CD4-positive, alpha-beta T cell treated with Interleukin-12 subunit alpha and Interleukin-12 subunit beta, for 1 hour (primary cell): Measurements from ENCODE around the gene CD24.

Source experiments
- DNase-seq: peaks from one replicate; pipeline ENCODE4 v3.0.0-alpha.2; 2020

Gene CD24

DNA sequence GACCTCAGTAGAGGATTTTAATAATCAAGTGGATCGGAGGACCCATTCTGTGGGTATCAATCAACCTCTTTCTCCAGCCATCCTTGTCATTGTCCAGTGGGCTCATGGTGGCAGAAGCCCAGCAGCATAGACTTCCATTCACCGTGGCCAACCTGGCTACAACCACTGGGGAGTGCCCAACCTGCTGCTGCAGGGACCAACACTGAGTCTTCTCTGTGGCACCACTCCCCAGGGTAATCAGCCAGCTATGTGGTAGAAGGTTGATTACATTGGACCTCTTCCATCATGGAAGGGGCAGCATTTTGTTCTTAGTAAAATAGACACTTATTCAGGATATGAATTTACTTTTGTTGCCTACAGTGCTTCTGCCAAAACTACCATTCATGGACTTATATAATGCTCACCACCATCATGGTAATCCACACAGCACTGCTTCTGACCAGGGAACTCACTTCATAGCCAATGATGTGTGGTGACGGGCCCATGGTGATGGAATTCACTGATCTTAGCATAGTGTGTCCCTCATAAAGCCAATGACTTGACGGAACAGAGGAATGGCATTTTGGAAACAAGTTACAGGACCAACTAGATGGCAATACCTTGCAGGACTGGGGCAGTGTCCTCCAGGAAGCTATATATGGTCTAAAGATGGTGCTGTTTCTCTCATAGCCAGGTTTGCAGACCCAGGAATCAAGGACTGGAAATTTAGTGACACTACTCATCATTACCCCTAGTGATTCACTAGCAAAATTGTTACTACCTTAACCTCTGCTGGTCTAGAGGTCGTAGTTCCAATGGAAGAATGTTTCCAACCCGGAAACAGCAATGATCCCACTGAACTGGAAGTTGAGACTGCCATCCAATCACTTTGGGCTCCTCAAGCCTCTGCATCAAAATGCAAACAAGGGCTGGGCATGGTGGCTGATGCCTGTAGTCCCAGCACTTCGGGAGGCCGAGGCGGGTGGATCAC, 7.6 kb downstream of the CD24 start:
- DNase-seq: no peak

DNA sequence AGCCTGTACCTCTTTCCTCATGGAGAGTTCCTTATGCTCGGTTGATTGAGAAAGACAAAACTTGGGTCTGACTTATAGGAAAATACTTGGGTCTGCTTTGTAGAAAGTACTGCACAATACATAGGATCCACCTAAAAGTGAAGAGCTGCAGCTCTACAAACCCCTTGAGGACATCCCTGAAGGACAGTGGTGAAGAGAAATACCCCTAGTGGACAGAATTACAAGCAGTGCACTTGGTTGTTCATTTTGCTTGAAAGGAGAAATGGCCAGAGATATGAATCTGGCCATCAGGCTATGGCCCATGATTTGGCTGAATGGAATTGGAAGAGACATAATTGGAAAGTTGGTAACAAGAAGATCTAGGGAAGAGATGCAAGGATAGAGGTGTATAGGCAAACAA, 8.3 kb downstream of the CD24 start:
- DNase-seq: no peak

DNA sequence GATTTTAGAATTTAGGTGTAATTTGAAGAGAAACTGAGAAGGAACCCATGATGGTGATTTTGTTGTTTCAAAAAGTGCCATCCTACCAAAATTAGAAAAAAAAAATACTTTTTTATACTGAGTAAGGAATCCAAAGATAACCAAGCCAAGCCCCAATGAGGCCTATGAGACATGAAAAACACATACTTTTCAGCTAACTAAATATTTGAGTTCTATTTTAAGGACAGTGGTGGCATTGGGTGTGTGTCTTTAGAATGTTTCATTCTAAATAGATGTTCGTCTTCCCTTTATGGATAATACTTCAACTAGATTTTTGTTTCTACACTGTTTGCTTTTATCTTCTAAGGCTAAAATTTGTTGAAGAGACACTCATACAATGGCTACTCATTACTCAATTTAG, 9.6 kb downstream of the CD24 start:
- DNase-seq: no peak

DNA sequence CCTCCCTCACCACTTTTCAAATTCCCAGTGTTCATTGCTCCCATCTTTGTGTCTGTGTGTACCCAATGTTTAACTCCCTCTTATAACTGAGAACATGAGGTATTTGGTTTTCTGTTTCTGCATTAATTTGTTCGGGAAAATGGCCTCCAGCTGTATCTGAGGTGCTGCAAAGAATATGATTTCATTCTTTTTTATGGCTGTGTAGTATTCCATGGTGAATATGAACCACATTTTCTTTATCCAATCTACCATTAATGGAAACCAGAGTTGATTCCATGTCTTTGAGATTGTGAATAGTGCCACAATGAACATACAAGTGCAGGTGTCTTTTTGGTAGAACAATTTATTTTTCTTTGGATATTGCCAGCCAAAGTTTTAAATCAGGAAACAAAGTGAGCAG, 10.4 kb downstream of the CD24 start:
- DNase-seq: no peak

DNA sequence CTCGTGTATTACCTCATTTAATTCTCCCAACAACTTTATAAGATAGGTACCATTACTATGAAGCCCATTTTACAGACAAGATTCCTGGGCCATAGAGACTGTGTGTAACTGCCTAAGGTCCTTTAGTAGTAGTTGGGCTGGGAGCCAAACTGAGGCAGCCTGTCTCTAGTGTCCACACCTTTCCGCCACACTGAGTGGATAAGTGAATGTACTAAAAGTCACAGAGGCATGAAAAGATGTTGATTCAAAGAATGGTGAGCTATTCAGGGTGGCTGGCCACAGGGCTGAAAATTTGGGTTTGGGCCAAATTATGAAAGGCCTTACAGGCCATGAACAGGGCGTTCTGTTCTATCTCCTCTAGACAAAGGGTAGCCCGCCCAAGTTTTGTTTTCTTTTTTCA, 11.0 kb downstream of the CD24 start:
- no peak for DNase-seq

DNA sequence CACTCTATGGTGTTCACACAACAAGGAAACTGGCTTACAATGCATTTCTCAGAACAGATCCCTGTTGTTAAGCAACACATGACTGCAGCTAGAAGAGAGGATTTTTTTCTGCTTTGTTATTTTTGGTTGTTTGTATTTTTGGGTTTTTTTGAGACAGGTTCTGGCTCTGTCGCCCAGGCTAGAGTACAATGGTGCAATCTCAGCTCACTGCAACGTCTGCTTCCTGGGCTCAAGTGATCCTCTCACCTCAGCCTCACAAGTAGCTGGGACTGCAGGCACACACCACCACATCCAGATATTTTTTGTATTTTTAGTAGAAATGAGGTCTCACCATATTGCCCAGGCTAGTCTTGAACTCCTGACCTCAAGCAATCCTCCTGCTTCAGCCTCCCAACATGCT, 12.7 kb downstream of the CD24 start:
- DNase-seq: no peak

DNA sequence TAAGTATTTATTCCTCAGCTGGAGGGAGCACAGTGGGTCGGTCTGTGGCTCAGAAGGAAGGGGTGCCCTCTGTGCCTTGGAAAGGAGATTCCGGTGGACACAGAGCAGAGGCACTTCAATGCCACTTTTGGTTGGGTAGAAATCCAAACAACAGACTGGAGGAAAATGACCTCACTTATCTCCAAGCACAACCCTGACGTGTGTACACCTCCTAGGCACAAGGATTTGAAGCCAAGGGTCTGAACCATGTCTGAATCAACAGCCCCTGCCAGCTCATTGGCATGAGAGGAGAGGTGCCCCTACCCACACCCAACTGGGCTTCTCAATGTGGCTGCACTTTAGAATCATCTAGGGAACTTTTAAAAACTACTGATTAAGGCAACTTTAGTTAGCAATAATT, 13.4 kb downstream of the CD24 start:
- no peak for DNase-seq

DNA sequence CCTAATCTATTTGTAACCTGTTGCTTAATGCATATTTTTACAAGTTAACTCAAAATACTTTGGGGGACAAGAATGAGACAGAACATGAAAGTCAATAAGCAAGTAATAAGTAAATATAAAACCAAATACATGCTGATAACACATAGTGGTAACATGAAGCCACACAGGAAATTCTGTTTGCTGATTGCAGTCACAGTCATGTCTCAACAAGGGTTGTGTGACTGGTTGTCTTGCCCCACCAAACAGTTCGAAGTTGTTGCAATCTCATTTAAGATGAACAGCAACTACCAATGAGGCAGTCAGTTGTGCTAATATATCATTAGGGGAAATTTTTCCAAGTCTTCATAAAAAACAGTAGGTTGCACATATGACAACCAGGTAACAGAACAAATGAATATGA, 14.5 kb downstream of the CD24 start:
- no peak for DNase-seq

DNA sequence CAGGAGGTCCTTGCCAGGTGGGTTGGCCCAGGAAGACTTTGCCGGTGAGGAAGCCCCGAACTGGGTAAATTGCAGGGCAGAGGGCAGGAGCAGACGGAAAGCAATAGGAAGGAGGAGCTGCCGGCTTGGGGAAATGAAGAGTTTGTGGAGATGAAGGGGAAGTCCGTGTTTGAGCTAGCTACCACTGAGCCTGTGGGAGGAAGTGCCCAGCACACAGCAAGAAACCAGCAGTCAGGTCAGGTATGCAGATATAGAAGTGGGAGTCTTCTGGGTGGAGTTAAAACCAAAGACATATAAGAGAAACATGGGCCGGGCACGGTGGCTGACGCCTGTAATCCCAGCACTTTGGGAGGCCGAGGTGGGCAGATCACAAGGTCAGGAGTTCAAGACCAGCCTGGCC, 34.7 kb downstream of the CD24 start:
- no peak for DNase-seq

DNA sequence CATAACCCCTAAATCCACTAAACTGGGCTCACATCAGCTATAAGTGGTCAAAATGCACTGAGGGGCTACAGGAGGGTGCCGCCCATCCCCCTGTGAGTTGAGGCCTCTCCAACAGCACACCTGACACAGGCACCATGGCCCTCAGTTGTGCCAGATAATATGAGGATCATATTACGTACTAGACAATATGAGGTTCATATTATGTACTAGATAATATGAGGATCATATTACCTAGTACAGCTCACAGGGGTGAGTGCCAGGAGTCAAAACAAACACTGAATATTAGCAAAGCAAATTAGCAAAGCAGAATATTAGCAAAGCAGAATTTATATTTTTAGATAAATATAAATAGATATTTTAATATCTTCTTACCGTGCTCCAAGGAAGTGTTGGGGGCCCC, 35.3 kb downstream of the CD24 start:
- no peak for DNase-seq

DNA sequence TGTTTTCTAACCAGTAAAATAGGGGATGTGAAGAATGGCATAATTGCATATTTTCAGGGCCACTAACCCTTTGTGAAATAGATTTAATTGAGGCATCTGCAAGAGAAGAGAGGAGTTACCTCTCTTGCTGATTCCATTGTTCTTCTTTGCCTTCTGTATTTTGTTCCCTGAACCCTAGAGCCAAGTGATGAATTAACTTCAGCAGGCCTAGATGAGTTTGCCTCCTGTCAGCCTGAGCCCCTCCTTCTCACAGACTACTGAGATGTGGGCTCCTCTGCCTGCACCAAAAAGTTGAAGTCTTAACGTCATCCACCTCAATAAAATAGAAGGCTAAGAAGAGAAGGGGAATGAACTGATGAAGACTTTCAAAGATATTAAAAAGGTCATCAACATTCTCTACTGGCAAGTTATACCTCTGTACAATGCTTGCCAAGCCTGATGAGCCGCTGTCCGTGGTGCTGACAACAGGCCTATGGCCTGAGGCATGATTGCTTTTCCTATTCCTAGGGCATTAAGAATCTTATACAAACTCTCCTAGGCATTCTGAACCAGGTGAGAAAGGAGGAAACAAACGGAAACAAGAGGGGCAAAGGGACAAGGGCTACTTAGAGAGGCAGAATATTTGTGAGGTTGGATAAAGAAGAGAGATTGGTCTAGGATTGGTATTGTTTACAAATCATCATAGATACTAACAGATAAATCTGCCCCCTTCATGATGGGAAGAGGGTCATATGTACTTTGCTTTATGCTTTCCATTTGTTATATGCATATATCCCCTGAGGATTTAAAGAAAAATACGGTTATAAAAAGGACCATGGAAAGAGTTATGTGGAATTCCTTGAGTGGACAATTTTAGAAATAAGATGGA, 46.8 kb downstream of the CD24 start:
- DNase-seq: no peak

DNA sequence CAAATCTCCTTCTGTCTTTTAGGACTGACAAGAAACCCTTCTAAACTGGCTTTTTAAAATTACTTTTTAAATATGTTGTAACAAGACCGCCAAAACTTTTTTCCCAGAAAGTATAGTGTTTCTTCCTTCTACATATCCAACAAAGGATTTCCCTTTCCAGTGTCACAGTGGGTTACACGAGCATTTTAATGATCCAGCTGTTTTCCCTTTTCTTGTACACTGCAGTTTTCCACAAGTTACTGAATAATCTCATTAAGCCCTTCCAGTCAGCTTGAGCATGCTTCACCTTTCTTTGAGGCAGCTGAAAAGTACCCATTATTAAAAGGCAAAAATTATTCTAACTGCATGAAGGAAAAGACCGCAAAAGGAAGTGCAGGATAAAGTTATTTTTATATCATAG, 48.6 kb downstream of the CD24 start:
- no peak for DNase-seq

DNA sequence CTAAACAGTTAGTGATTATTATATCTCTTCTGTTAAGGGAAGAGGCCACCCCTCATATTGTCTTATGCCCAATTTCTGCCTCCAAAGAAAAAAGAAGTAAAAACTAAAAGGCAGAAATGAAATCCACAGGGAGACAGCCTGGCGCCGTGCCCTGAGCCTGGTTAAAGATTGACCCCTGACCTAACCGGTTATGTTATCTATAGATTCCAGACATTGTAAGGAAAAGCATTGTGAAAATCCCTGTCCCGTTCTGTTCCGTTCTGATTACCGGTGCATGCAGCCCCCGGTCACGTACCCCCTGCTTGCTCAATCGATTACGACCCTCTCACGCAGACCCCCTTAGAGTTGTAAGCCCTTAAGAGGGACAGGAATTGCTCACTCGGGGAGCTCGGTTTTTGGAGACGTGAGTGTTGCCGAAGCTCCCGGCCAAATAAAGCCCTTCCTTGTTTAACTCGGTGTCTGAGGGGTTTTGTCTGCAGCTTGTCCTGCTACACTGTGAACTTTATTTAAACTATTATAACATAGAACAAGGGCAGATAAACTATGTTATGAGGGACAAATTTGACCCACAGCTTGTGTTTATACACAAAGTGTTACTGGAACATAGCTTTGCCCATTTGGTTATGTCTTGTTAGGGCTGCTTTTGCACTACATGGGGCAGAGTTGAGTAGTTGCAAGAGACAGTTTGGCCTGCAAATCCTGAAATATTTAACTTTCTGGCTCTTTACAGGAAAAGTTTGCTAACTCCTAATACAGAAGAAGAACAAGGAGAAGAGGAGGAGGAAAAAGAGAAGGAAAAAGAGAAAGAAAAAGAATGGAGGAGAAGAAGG, 49.6 kb downstream of the CD24 start:
- DNase-seq: no peak

DNA sequence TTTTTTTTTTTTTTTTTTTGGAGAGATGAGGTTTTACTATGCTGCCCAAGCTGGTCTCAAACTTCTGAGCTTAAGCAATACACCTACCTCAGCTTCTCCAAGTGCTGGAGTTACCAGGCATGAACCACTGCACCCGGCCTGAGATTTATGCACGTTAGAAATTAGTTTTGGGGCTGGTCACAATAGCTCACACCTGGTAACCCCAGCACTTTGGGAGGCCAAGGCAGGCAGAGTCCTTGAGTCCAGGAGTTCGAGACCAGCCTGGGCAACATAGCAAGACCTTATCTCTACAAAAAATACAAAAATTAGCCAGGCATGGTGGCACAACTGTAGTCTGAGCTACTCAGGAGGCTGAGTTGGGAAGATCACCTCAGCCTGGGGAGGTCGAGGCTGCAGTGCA, 51.9 kb downstream of the CD24 start:
- DNase-seq: no peak
